HuH-7.5 (cell line): Measurements from ENCODE around the gene SPACA5.
"Not testable (repeated sequence)": the region's sequence is repeated elsewhere in the genome, so short reads cannot be mapped to it uniquely, and the experiment has no call there.

Experiments used
- DNase-seq: peaks from one replicate; pipeline ENCODE4 v3.0.0; 2011; ENCODE audit warnings: low spot score

The SPACA5 gene

GRCh38 chrX:48006688-48007087 is at the start of gene SPACA5:
SPACA5 (plus strand) TSS chrX:48006988; CDS start chrX:48007803, 815 bp downstream.
- DNase-seq = not testable (repeated sequence)

GRCh38 chrX:47958206-47958605 is 48.6 kb upstream of the SPACA5 start:
- DNase-seq = not testable (repeated sequence)

GRCh38 chrX:47958761-47959342 is 47.9 kb upstream of the SPACA5 start:
- DNase-seq = no peak

GRCh38 chrX:47960406-47960805 is 46.4 kb upstream of the SPACA5 start:
- no peak for DNase-seq

- DNase-seq = not testable (repeated sequence)
Measured at GRCh38 chrX:47961830-47962229, 45.0 kb upstream of the SPACA5 start.

GRCh38 chrX:47965526-47965925 is 41.3 kb upstream of the SPACA5 start:
- not testable (repeated sequence) for DNase-seq

- DNase-seq = no peak
Measured at GRCh38 chrX:47973235-47973634, 33.6 kb upstream of the SPACA5 start.

- DNase-seq = no peak
Measured at GRCh38 chrX:47976254-47977151, 30.3 kb upstream of the SPACA5 start.

GRCh38 chrX:47991263-47992094 is 15.3 kb upstream of the SPACA5 start:
- DNase-seq = no peak

GRCh38 chrX:47992095-47992380 is 14.8 kb upstream of the SPACA5 start:
- DNase-seq = no peak

GRCh38 chrX:47992669-47993068 is 14.1 kb upstream of the SPACA5 start:
- no peak for DNase-seq

- no peak for DNase-seq
Measured at GRCh38 chrX:48001260-48001659, 5.5 kb upstream of the SPACA5 start.

GRCh38 chrX:48002319-48002718 is 4.5 kb upstream of the SPACA5 start:
- no peak for DNase-seq

GRCh38 chrX:48002929-48003328 is 3.9 kb upstream of the SPACA5 start:
- no peak for DNase-seq

GRCh38 chrX:48003367-48003757 is 3.4 kb upstream of the SPACA5 start:
- no peak for DNase-seq

GRCh38 chrX:48003758-48004457 is 2.9 kb upstream of the SPACA5 start, which contains the start of gene ZNF182:
ZNF182 (minus strand) TSS chrX:48003989; CDS start chrX:48002609, 1,380 bp downstream.
- DNase-seq = peak; percentile 74

- not testable (repeated sequence) for DNase-seq
Measured at GRCh38 chrX:48009445-48009960, 2.7 kb downstream of the SPACA5 start.

- not testable (repeated sequence) for DNase-seq
Measured at GRCh38 chrX:48016583-48017310, 10.0 kb downstream of the SPACA5 start.

- DNase-seq = not testable (repeated sequence)
Measured at GRCh38 chrX:48019892-48020291, 13.1 kb downstream of the SPACA5 start.

- DNase-seq = not testable (repeated sequence)
Measured at GRCh38 chrX:48020472-48020871, 13.7 kb downstream of the SPACA5 start.
